Liver (tissue), 9 donors: ENCODE results near the gene MNS1. TPM values are rescaled to one million over a fixed set of nuclear protein-coding genes. Genes with fewer than 3 reads are reported as not detected.

ENCODE experiments used
- DNase-seq: peaks from one replicate; pipeline ENCODE4 v3.0.0-alpha.2; 2017; ENCODE audit warnings: low spot score
- H3K27ac ChIP-seq, 2 donors: one replicate each; pipeline ENCODE4 v1.7.0; 2013; ENCODE audit warnings: inconsistent platforms in 2 of 2, low read length in 2 of 2, control low read depth in 1 of 2, low read depth in 1 of 2, mild to moderate bottlenecking in 1 of 2
- H3K27me3 ChIP-seq, 4 donors: one replicate each; pipeline versions ENCODE4 v1.6.1 to v1.7.0; 2013; ENCODE audit warnings: low read length in 3 of 4, inconsistent platforms in 1 of 4, mild to moderate bottlenecking in 1 of 4, moderate library complexity in 1 of 4; ENCODE audit not compliant: control insufficient read depth in 4 of 4, insufficient read depth in 4 of 4
- H3K36me3 ChIP-seq, 4 donors: one replicate each; pipeline versions ENCODE4 v1.6.1 to v1.7.0; 2013; ENCODE audit warnings: low read length in 3 of 4, mild to moderate bottlenecking in 3 of 4, low read depth in 1 of 4, moderate library complexity in 1 of 4; ENCODE audit not compliant: control insufficient read depth in 4 of 4, insufficient read depth in 3 of 4
- H3K4me1 ChIP-seq, 4 donors: one replicate each; pipeline versions ENCODE4 v1.6.1 to v1.7.0; 2013; ENCODE audit warnings: low read length in 3 of 4, mild to moderate bottlenecking in 3 of 4, moderate library complexity in 1 of 4; ENCODE audit not compliant: control insufficient read depth in 4 of 4, insufficient read depth in 4 of 4
- H3K4me3 ChIP-seq, 3 donors: one replicate each; pipeline versions ENCODE4 v1.6.1 to v1.7.0; 2013; ENCODE audit warnings: low read length in 3 of 3, control low read depth in 1 of 3, low read depth in 1 of 3, mild to moderate bottlenecking in 1 of 3
- H3K9ac ChIP-seq, 2 donors: one replicate each; pipeline ENCODE4 v1.7.0; 2013; ENCODE audit warnings: low read length in 2 of 2, mild to moderate bottlenecking in 2 of 2, moderate library complexity in 2 of 2, control low read depth in 1 of 2, low read depth in 1 of 2
- H3K9me3 ChIP-seq, 4 donors: one replicate each; pipeline versions ENCODE4 v1.6.1 to v1.7.0; 2013; ENCODE audit warnings: low read length in 3 of 4; ENCODE audit not compliant: control insufficient read depth in 4 of 4
- GABPA ChIP-seq, 2 donors: IDR thresholded peaks in 1 of 2; conservative IDR thresholded peaks in 1 of 2; 2 replicates each; pipeline ENCODE4 v1.6.1; 2016; ENCODE audit warnings: antibody characterized with exemption in 2 of 2, mild to moderate bottlenecking in 1 of 2, moderate library complexity in 1 of 2
- JUND ChIP-seq, 2 donors: IDR thresholded peaks; 2 replicates each; pipeline ENCODE4 v1.6.1; 2016; ENCODE audit warnings: antibody characterized with exemption in 2 of 2
- NR2F2 ChIP-seq: IDR thresholded peaks from 2 replicates; pipeline ENCODE4 v1.6.1; 2016; ENCODE audit warnings: antibody characterized with exemption
- RAD21 ChIP-seq, 2 donors: IDR thresholded peaks; 2 replicates each; pipeline ENCODE4 v1.6.1; 2016; ENCODE audit warnings: antibody characterized with exemption in 2 of 2, mild to moderate bottlenecking in 2 of 2
- RXRA ChIP-seq, 2 donors: IDR thresholded peaks; 2 replicates each; pipeline ENCODE4 v1.6.1; 2017 to 2018; ENCODE audit warnings: antibody characterized with exemption in 2 of 2, mild to moderate bottlenecking in 1 of 2
- SP1 ChIP-seq: IDR thresholded peaks from 2 replicates; pipeline ENCODE4 v1.6.1; 2018; ENCODE audit warnings: antibody characterized with exemption, mild to moderate bottlenecking
- YY1 ChIP-seq: IDR thresholded peaks from 2 replicates; pipeline ENCODE4 v1.6.1; 2016; ENCODE audit warnings: antibody characterized with exemption, mild to moderate bottlenecking
- WGBS: extraction: QIAGEN DNeasy Blood & Tissue Kit; methylation state at CpG from one replicate; pipeline ENCODE4 v1.1.7; 2013; 5-methylcytosine and 5-hydroxymethylcytosine counted together
- polyA plus RNA-seq, 2 donors: library from polyadenylated mRNA; stranded (reverse) in 1 of 2; unstranded in 1 of 2; fragments of 200-250 nt in 1 of 2; fragments of >200 nt in 1 of 2; fragmentation: Nextera tagmentation in 1 of 2; extraction: Ambion mirVana in 1 of 2; gene quantifications; one replicate each; pipeline versions ENCODE4 v1.2.1 to v1.2.3, GENCODE V29; 2013 to 2015
- total RNA-seq, 2 donors: library from RNA; depleted of rRNA; stranded (reverse); fragments of >200 nt; gene quantifications; one replicate each; pipeline ENCODE4 v1.2.3, GENCODE V29; 2014
- TF ChIP-seq, protein P1 (sequence below): fragments of 150-350 bp; IDR thresholded peaks from 2 replicates; pipeline ENCODE4 v1.5.1; 2017; ENCODE audit warnings: improper control_type of control experiment, low read depth, low read length; ENCODE audit not compliant: missing input control
- TF ChIP-seq, protein P2 (sequence below): IDR thresholded peaks from 2 replicates; pipeline ENCODE4 v1.6.1; 2016; ENCODE audit warnings: antibody characterized with exemption
- donor health status: healthy.
- donor health status: healthy.
- donor health status: healthy.
- donor health status: healthy.
- donor health status: healthy.

Gene MNS1
- total and polyA plus RNA-seq, 4 donors: 0.08 to 1.3 (median 0.41) TPM

GRCh38 chr15:56495533-56495932 lies 30.6 kb upstream of the MNS1 start:
- H3K4me1 ChIP-seq: peaks cover 0 to 3% (median 1%) of the 10 kb centered on the region in 4 donors
- no peaks in the 10 kb centered on the region for H3K27me3 ChIP-seq
- TF ChIP-seq YY1: no peak
- no peak for TF ChIP-seq GABPA (IDR thresholded peaks at IDR 0.05 in 1 of 2, conservative IDR thresholded peaks at IDR 0.05 in 1 of 2)
- TF ChIP-seq, protein P1, sequence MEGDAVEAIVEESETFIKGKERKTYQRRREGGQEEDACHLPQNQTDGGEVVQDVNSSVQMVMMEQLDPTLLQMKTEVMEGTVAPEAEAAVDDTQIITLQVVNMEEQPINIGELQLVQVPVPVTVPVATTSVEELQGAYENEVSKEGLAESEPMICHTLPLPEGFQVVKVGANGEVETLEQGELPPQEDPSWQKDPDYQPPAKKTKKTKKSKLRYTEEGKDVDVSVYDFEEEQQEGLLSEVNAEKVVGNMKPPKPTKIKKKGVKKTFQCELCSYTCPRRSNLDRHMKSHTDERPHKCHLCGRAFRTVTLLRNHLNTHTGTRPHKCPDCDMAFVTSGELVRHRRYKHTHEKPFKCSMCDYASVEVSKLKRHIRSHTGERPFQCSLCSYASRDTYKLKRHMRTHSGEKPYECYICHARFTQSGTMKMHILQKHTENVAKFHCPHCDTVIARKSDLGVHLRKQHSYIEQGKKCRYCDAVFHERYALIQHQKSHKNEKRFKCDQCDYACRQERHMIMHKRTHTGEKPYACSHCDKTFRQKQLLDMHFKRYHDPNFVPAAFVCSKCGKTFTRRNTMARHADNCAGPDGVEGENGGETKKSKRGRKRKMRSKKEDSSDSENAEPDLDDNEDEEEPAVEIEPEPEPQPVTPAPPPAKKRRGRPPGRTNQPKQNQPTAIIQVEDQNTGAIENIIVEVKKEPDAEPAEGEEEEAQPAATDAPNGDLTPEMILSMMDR: no peak
- 70% methylated on average over 3 of the region's 3 CpGs for WGBS
- no peak for DNase-seq
- H3K27ac ChIP-seq: no peak overlapping the region
- H3K9ac ChIP-seq: no peak overlapping the region
- H3K36me3 ChIP-seq: no peaks in the 10 kb centered on the region
- H3K9me3 ChIP-seq: no peaks in the 10 kb centered on the region
- H3K4me3 ChIP-seq: no peak overlapping the region

- no peaks in the 10 kb centered on the region for H3K27me3 ChIP-seq
- WGBS: 51% methylated on average over 3 of the region's 3 CpGs
- peaks cover 0 to 3% (median 1%) of the 10 kb centered on the region in 4 donors for H3K4me1 ChIP-seq
- no peak overlapping the region for H3K4me3 ChIP-seq
- no peaks in the 10 kb centered on the region for H3K36me3 ChIP-seq
- H3K9me3 ChIP-seq: no peaks in the 10 kb centered on the region
- TF ChIP-seq NR2F2: no peak
- no peak for TF ChIP-seq GABPA (IDR thresholded peaks at IDR 0.05 in 1 of 2, conservative IDR thresholded peaks at IDR 0.05 in 1 of 2)
- TF ChIP-seq RAD21 (IDR thresholded peaks at IDR 0.05): no peak
- TF ChIP-seq, protein P1: no peak
- TF ChIP-seq JUND (IDR thresholded peaks at IDR 0.05): no peak
- TF ChIP-seq SP1: no peak
- TF ChIP-seq RXRA (IDR thresholded peaks at IDR 0.05): no peak
- TF ChIP-seq YY1: no peak
- TF ChIP-seq, protein P2, sequence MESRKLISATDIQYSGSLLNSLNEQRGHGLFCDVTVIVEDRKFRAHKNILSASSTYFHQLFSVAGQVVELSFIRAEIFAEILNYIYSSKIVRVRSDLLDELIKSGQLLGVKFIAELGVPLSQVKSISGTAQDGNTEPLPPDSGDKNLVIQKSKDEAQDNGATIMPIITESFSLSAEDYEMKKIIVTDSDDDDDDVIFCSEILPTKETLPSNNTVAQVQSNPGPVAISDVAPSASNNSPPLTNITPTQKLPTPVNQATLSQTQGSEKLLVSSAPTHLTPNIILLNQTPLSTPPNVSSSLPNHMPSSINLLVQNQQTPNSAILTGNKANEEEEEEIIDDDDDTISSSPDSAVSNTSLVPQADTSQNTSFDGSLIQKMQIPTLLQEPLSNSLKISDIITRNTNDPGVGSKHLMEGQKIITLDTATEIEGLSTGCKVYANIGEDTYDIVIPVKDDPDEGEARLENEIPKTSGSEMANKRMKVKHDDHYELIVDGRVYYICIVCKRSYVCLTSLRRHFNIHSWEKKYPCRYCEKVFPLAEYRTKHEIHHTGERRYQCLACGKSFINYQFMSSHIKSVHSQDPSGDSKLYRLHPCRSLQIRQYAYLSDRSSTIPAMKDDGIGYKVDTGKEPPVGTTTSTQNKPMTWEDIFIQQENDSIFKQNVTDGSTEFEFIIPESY: no peak
- no peak for DNase-seq
- no peak overlapping the region for H3K9ac ChIP-seq
- no peak overlapping the region for H3K27ac ChIP-seq
Measured at GRCh38 chr15:56495053-56495452, 30.1 kb upstream of the MNS1 start.

- 59% methylated on average over 4 of the region's 4 CpGs for WGBS
- TF ChIP-seq YY1 (no peak), SP1 (no peak)
- Histone ChIP-seq H3K27me3 (no peaks in the 10 kb centered on the region), H3K4me1 (peaks cover 0 to 3% (median 1%) of the 10 kb centered on the region in 4 donors), H3K36me3 (no peaks in the 10 kb centered on the region), H3K4me3 (no peak overlapping the region), H3K9me3 (no peaks in the 10 kb centered on the region), H3K9ac (no peak overlapping the region), H3K27ac (no peak overlapping the region)
- DNase-seq: no peak
Measured at GRCh38 chr15:56492791-56493555, 28.0 kb upstream of the MNS1 start.
